ENCODE data around the gene AOPEP.

DNA sequence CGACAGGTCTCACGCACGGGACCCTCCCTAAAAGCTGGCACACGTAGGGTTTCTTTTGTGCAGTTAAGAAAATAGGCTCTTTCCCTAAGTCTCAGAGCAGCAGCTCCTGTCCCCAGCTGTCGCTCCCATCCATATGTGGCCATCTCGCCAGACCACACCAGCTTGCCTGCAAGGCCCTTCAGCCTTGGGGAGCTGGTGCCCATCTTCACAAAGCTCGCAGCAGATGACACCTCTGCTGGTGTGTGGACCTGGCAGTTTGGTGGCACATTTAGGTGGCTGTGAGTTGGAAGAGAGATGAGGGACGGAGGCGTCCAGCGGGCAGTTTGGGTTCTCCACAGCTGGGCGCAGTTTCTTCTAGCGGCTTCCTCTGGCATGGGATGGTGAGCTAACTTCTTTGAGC lies 352.0 kb downstream of the AOPEP start:
- no peak for TF ChIP-seq POLR2AphosphoS5 (IDR thresholded peaks at IDR 0.05; ENCODE audit: insufficient read depth, low read depth, low read length)
- TF ChIP-seq POLR2A (IDR thresholded peaks at IDR 0.05; ENCODE audit: low read depth, low read length) = no peak
- TF ChIP-seq, protein P1, sequence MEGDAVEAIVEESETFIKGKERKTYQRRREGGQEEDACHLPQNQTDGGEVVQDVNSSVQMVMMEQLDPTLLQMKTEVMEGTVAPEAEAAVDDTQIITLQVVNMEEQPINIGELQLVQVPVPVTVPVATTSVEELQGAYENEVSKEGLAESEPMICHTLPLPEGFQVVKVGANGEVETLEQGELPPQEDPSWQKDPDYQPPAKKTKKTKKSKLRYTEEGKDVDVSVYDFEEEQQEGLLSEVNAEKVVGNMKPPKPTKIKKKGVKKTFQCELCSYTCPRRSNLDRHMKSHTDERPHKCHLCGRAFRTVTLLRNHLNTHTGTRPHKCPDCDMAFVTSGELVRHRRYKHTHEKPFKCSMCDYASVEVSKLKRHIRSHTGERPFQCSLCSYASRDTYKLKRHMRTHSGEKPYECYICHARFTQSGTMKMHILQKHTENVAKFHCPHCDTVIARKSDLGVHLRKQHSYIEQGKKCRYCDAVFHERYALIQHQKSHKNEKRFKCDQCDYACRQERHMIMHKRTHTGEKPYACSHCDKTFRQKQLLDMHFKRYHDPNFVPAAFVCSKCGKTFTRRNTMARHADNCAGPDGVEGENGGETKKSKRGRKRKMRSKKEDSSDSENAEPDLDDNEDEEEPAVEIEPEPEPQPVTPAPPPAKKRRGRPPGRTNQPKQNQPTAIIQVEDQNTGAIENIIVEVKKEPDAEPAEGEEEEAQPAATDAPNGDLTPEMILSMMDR (IDR thresholded peaks at IDR 0.05; ENCODE audit: extremely low read depth in 1 of 2, insufficient read depth in 1 of 2, low read depth in 1 of 2, low read length in 2 of 2) = no peak
- no peak for TF ChIP-seq FOS (IDR thresholded peaks at IDR 0.05; ENCODE audit: borderline replicate concordance, insufficient read depth, low read length)
- no peak for TF ChIP-seq EZH2 (IDR thresholded peaks at IDR 0.05; ENCODE audit: borderline replicate concordance, low read depth, low read length, severe bottlenecking)
- TF ChIP-seq, protein P2, sequence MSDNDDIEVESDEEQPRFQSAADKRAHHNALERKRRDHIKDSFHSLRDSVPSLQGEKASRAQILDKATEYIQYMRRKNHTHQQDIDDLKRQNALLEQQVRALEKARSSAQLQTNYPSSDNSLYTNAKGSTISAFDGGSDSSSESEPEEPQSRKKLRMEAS (IDR thresholded peaks at IDR 0.05; ENCODE audit: insufficient read depth, insufficient read length) = no peak
- no peak for TF ChIP-seq MYC (IDR thresholded peaks at IDR 0.05; ENCODE audit: low read depth, low read length)
- TF ChIP-seq GATA2 (IDR thresholded peaks at IDR 0.05; ENCODE audit: insufficient read depth, insufficient read length, low read depth, low read length) = no peak

Data from endothelial cell of umbilical vein (primary cell).